Epithelial cell of esophagus (primary cell): ENCODE data around the gene PPP2R5E.
"Not testable (repeated sequence)": the region's sequence is repeated elsewhere in the genome, so short reads cannot be mapped to it uniquely, and the experiment has no call there.

Source experiments
- DNase-seq: peaks from one replicate; pipeline ENCODE4 v3.0.0; 2010; ENCODE audit warnings: low read depth
- H3K4me3 ChIP-seq: 2 replicates; pipeline ENCODE4 v1.5.1; 2011; ENCODE audit warnings: mild to moderate bottlenecking, low read length, control low read depth
- TF ChIP-seq, protein P1 (sequence below): IDR thresholded peaks from 2 replicates; pipeline ENCODE4 v1.5.1; 2011; ENCODE audit warnings: low read depth, mild to moderate bottlenecking, low read length, control low read depth, inconsistent platforms; ENCODE audit not compliant: insufficient read depth; ENCODE audit errors: missing control alignments

PPP2R5E gene

DNA sequence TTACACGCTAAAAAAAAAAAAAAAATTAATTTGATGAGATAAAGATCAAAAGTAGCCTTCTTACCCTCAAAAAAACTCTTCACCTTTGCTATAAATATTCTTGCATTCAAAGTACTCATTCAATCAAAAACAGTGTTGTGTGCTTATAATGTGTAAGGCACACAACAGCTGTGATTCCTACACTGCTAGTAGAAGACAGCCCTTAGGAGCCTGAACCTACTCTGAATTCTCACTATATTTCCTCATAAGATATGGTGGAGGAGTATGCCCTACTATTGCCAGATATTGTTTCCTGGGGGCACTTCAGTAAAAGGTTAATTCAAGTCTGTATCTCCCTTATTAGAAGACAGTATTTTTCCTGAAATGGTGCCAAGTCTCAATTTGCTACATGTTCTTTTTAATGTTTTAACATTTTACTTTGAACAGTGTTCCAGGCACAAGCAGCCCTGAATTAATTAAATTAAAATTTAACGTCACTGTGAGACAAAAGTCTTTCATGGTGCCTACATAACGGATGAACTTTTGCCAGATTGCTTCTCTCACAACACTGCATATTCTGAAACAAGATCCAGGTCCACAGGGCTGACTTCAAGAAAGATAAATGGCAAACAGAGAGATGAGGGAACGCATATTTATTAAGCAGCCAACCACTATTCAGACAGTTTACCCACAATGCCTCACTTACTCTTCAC is 19.3 kb downstream of the PPP2R5E start:
- DNase-seq = no peak
- TF ChIP-seq, protein P1, sequence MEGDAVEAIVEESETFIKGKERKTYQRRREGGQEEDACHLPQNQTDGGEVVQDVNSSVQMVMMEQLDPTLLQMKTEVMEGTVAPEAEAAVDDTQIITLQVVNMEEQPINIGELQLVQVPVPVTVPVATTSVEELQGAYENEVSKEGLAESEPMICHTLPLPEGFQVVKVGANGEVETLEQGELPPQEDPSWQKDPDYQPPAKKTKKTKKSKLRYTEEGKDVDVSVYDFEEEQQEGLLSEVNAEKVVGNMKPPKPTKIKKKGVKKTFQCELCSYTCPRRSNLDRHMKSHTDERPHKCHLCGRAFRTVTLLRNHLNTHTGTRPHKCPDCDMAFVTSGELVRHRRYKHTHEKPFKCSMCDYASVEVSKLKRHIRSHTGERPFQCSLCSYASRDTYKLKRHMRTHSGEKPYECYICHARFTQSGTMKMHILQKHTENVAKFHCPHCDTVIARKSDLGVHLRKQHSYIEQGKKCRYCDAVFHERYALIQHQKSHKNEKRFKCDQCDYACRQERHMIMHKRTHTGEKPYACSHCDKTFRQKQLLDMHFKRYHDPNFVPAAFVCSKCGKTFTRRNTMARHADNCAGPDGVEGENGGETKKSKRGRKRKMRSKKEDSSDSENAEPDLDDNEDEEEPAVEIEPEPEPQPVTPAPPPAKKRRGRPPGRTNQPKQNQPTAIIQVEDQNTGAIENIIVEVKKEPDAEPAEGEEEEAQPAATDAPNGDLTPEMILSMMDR = no peak
- no peak overlapping the region for H3K4me3 ChIP-seq

DNA sequence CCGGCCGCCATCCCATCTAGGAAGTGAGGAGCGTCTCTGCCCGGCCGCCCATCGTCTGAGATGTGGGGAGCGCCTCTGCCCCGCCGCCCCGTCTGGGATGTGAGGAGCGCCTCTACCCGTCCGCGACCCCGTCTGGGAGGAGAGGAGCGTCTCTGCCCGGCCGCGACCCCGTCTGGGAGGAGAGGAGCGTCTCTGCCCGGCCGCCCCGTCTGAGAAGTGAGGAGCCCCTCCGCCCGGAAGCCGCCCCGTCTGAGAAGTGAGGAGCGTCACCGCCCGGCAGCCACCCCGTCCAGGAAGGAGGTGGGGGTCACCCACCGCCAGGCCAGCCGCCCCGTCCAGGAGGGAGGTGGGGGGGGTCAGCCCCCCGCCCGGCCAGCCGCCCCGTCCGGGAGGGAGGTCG is 20.7 kb downstream of the PPP2R5E start:
- H3K4me3 ChIP-seq, DNase-seq: not testable (repeated sequence)

DNA sequence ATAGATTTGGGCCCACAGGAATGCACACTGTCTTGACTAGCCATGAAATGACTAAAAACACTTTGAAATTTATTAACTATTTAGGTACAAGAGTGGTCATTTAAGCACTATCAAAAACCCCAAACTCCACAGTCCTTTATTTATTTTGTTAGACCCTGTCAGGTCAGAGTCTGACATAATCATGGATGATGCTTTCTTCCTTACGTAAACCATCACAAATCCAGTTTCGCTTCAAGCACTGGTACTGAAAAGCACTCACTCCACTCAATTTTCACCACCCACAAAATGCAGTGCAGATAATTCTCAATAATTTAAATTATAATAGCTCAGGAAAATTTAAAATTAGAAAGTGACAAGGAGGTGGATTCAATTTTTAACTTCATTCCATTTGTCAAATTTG is 25.8 kb downstream of the PPP2R5E start:
- no peak overlapping the region for H3K4me3 ChIP-seq
- DNase-seq = no peak

DNA sequence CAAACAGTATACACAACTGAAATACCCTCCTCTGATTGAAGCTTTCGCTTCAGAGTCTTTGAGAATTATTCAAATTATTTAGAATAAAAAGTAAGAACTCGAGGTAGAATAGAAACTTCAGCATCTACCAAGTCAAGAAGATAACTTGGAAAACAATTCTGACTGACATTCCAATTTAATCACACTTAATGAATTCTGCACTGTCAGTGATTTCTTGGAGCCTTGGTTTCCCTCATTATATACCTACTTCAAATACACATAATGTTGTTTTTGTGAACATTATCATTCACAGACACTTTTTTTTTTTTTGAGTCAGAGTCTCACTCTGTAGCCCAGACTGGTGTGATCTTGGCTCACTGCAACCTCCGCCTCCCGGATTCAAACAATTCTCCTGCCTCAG is 27.9 kb downstream of the PPP2R5E start:
- H3K4me3 ChIP-seq = no peak overlapping the region
- DNase-seq = no peak
- TF ChIP-seq, protein P1 = no peak

More for the DNA sequence above, 25.8 kb downstream of the PPP2R5E start:
- TF ChIP-seq, protein P1 = no peak

DNA sequence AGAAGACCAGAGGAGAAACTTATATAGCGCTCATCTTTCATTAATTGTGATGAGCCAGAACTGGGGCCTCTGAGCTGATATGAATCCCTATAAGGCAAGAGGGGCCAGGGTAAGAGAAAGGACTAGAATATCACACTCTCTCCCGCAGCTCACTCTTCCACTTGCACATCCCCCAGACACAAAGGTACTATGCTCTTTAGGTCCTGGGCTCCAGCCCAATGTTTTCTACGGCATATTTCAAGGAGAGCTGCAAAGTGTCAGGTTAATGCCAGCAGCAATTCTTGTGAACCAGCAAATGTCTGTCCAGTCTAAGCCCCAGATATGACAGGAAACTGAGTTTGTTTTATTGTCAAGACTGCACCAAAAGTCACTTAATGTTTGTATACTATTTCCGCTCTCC is 29.4 kb downstream of the PPP2R5E start:
- TF ChIP-seq, protein P1 = no peak
- DNase-seq = no peak

DNA sequence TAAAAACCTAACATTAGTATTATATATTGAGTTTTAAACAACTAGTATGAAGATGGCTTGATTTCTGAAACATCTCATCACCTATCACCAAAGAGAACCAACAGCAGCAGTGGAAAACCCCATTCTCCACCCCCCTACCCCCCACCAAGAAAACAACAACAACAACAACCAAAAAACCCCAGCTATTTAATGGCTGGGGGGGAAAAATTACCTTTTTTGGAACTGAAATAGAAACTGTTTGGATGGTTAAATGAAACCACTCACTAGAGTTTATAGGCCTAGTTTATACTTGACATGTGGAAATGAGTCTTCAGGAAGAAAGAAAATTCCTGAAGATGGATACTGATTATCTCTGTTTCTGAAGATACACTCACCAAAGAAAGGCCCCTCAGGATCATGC is 30.3 kb downstream of the PPP2R5E start:
- no peak for DNase-seq

More for the DNA sequence above, 29.4 kb downstream of the PPP2R5E start:
- H3K4me3 ChIP-seq = no peak overlapping the region

DNA sequence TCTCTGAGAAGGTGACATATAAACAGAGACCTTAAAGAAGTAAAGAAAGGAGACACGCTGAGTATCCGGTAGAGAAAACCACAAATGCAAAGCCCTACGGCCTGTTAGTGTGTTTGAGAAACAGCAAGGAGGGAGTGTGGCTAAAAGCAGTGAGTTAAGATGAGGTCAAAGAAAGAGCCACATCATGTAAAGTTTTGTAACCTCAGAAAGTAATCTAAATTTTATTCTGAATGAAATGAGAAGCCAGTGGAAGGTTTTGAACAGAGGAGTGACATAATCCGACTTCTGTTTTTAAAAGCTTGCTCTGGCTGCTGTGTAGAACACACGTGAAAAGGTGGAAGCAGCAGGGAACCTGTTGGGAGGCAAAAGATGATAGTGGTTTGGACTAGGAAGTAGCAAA is 32.6 kb downstream of the PPP2R5E start:
- H3K4me3 ChIP-seq = no peak overlapping the region
- DNase-seq = no peak
- TF ChIP-seq, protein P1 = no peak

More for the DNA sequence above, 30.3 kb downstream of the PPP2R5E start:
- TF ChIP-seq, protein P1 = no peak
- H3K4me3 ChIP-seq = no peak overlapping the region

DNA sequence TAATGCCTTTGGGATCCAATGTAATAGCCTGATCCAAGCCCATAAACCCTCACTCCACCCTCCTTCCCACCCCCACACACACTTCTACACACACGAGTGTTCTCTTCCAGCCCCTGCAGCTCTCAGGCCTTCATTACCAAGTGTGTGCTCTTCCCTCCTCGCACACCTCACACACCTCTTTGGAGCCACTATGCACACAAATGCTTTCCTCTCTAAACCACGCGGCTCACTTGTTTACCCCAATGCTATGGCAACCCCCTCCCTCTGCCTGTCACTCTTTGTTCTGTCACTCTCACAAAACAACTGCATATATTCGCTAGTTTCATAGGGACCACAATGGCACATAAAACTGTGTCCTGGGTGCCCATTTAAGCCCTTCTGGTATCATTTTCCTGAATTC is 35.1 kb downstream of the PPP2R5E start:
- DNase-seq = no peak
- no peak overlapping the region for H3K4me3 ChIP-seq
- TF ChIP-seq, protein P1 = no peak
